Astrocyte (in vitro differentiated cells and primary cell): Measurements from ENCODE around the gene ZNF214. TPM values are rescaled to one million over a fixed set of nuclear protein-coding genes. Genes with fewer than 3 reads are reported as not detected.
A peak's percentile ranks its signal among the peaks of the same experiment; 100 is the strongest.

Source experiments
- DNase-seq: peaks from one replicate; pipeline ENCODE4 v3.0.0-alpha.2; 2010; ENCODE audit warnings: low read depth
- FAIRE-seq: peaks from 2 replicates; lab custom pipeline; 2011; peaks lifted over from hg19 to GRCh38; lab: Jason Lieb, UNC
- H2AFZ ChIP-seq: 2 replicates; pipeline ENCODE4 v1.6.0; 2012; ENCODE audit warnings: low read depth, low read length, inconsistent platforms
- H3K27ac ChIP-seq: 2 replicates; pipeline ENCODE4 v1.5.1; 2011; ENCODE audit warnings: low read depth, low read length, inconsistent platforms
- H3K27me3 ChIP-seq: 2 replicates; pipeline ENCODE4 v1.6.0; 2011; ENCODE audit warnings: low read length, inconsistent platforms; ENCODE audit not compliant: insufficient read depth
- H3K36me3 ChIP-seq: 2 replicates; pipeline ENCODE4 v1.5.1; 2011; ENCODE audit warnings: low read length, inconsistent platforms; ENCODE audit not compliant: insufficient read depth
- H3K4me1 ChIP-seq: 2 replicates; pipeline ENCODE4 v1.5.1; 2011; ENCODE audit warnings: low read length, inconsistent platforms; ENCODE audit not compliant: insufficient read depth
- H3K4me2 ChIP-seq: 2 replicates; pipeline ENCODE4 v1.6.0; 2012; ENCODE audit warnings: low read length, inconsistent platforms
- H3K4me3 ChIP-seq: 2 replicates; pipeline ENCODE4 v1.5.1; 2011; ENCODE audit warnings: low read depth, mild to moderate bottlenecking, low read length, inconsistent platforms; ENCODE audit not compliant: insufficient read depth
- H3K79me2 ChIP-seq: 2 replicates; pipeline ENCODE4 v1.6.0; 2012; ENCODE audit warnings: mild to moderate bottlenecking, low read length, inconsistent platforms; ENCODE audit not compliant: insufficient read depth
- H3K9ac ChIP-seq: 2 replicates; pipeline ENCODE4 v1.6.0; 2012; ENCODE audit warnings: mild to moderate bottlenecking, low read length, inconsistent platforms
- H3K9me3 ChIP-seq: 2 replicates; pipeline ENCODE4 v1.5.1; 2012; ENCODE audit warnings: low read depth, mild to moderate bottlenecking, low read length, inconsistent platforms; ENCODE audit not compliant: insufficient read depth
- H4K20me1 ChIP-seq: 2 replicates; pipeline ENCODE4 v1.6.0; 2012; ENCODE audit warnings: low read length, inconsistent platforms; ENCODE audit not compliant: insufficient read depth
- H3K27ac Mint-ChIP-seq: one replicate; pipeline ENCODE4 v1.8.0; 2021; ENCODE audit warnings: mild to moderate bottlenecking, mixed read lengths; ENCODE audit not compliant: unreplicated experiment
- H3K27me3 Mint-ChIP-seq: one replicate; pipeline ENCODE4 v1.8.0; 2021; ENCODE audit warnings: low read depth, mixed read lengths; ENCODE audit not compliant: unreplicated experiment
- H3K36me3 Mint-ChIP-seq: one replicate; pipeline ENCODE4 v1.8.0; 2021; ENCODE audit warnings: low read depth, mixed read lengths; ENCODE audit not compliant: unreplicated experiment
- H3K4me1 Mint-ChIP-seq: one replicate; pipeline ENCODE4 v1.8.0; 2021; ENCODE audit warnings: low read depth, mixed read lengths; ENCODE audit not compliant: unreplicated experiment
- H3K4me3 Mint-ChIP-seq: one replicate; pipeline ENCODE4 v1.8.0; 2021; ENCODE audit warnings: mild to moderate bottlenecking, moderate library complexity, mixed read lengths; ENCODE audit not compliant: unreplicated experiment
- H3K9me3 Mint-ChIP-seq: one replicate; pipeline ENCODE4 v1.8.0; 2021; ENCODE audit warnings: mild to moderate bottlenecking, mixed read lengths; ENCODE audit not compliant: unreplicated experiment
- EZH2 ChIP-seq: IDR thresholded peaks from 2 replicates; pipeline ENCODE4 v1.6.1; 2012; ENCODE audit warnings: mild to moderate bottlenecking, low read length, inconsistent platforms; ENCODE audit not compliant: insufficient read depth
- total RNA-seq: library from RNA; stranded (reverse); gene quantifications from 2 replicates; pipeline ENCODE4 v1.2.1, GENCODE V29; 2021
- TF ChIP-seq, protein P1 (sequence below): IDR thresholded peaks from 2 replicates; pipeline ENCODE4 v1.5.1; 2011; ENCODE audit warnings: low read depth, mild to moderate bottlenecking, inconsistent platforms, low read length, moderate library complexity; ENCODE audit not compliant: insufficient read depth

Gene ZNF214
- total RNA-seq, 1 donor from 2014 or later, result 0.93 TPM

DNA sequence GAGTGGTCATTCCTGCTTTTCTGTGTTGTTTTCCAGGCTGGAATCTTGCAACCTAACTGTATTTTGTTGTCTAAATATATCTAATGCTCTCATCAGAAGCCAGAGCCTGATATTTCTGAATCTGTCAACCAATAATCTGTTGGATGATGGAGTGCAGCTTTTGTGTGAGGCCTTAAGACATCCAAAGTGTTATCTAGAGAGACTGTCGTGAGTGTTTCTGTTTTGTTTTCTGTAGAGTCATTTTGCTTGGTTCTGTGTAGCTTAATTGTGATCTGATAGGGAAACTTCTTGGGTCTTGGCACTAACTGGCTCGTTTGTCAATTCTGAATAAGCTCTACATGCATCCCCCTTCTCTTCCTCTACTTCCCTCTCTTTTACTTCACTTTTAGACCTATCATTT lies 37.5 kb upstream of the ZNF214 start:
- DNase-seq, result no peak
- no peaks in the 10 kb centered on the region for H3K36me3 Mint-ChIP-seq
- no peak overlapping the region for H3K4me2 ChIP-seq
- TF ChIP-seq, protein P1, sequence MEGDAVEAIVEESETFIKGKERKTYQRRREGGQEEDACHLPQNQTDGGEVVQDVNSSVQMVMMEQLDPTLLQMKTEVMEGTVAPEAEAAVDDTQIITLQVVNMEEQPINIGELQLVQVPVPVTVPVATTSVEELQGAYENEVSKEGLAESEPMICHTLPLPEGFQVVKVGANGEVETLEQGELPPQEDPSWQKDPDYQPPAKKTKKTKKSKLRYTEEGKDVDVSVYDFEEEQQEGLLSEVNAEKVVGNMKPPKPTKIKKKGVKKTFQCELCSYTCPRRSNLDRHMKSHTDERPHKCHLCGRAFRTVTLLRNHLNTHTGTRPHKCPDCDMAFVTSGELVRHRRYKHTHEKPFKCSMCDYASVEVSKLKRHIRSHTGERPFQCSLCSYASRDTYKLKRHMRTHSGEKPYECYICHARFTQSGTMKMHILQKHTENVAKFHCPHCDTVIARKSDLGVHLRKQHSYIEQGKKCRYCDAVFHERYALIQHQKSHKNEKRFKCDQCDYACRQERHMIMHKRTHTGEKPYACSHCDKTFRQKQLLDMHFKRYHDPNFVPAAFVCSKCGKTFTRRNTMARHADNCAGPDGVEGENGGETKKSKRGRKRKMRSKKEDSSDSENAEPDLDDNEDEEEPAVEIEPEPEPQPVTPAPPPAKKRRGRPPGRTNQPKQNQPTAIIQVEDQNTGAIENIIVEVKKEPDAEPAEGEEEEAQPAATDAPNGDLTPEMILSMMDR, result no peak
- TF ChIP-seq EZH2, result no peak
- H3K4me3 Mint-ChIP-seq, result no peak overlapping the region
- no peaks in the 10 kb centered on the region for H3K27me3 ChIP-seq
- no peaks in the 10 kb centered on the region for H3K79me2 ChIP-seq
- H3K27me3 Mint-ChIP-seq, result no peaks in the 10 kb centered on the region
- FAIRE-seq, result no peak
- H3K9me3 Mint-ChIP-seq, result no peaks in the 10 kb centered on the region
- no peak overlapping the region for H3K27ac Mint-ChIP-seq
- no peaks in the 10 kb centered on the region for H3K36me3 ChIP-seq
- no peak overlapping the region for H3K4me3 ChIP-seq
- H3K27ac ChIP-seq, result no peak overlapping the region
- H3K9ac ChIP-seq, result no peak overlapping the region
- peaks cover 8% of the 10 kb centered on the region for H3K4me1 Mint-ChIP-seq
- H4K20me1 ChIP-seq, result no peaks in the 10 kb centered on the region
- H2AFZ ChIP-seq, result no peak overlapping the region
- H3K4me1 ChIP-seq, result no peaks in the 10 kb centered on the region
- H3K9me3 ChIP-seq, result no peaks in the 10 kb centered on the region

DNA sequence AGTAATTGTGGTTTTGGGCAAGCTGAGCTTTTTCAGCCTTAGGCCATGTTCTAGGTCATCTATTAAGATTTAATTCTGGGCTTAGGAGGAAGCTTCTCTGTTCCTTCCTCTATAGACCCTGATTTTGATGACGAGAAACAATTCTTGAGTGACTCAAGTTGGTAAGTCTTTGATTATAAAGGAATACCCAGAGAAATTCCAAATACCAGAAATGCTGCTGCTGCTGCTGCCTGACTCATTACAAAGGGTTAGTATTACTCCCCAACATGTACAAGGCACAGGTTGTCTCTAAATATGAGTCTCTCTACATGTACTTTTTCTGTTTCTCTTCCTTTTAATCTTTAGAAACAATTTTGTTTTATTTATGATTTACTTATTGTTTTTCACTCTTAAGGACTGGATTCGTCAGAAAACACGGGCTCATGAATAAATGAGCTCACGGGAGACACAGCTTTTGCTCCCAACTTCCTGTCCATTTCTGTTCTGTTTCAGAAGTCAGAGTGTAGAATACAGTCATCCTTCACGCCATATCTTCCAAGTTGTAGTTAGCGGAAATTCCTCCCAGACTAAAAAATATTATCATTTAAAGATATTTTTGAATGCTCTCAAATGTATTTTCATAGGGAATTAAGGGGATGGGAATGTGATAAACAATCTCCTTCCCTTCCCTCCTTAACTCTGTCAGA lies 36.8 kb upstream of the ZNF214 start:
- no peak for TF ChIP-seq EZH2
- TF ChIP-seq, protein P1, result no peak
- H3K4me3 Mint-ChIP-seq, result no peak overlapping the region

DNA sequence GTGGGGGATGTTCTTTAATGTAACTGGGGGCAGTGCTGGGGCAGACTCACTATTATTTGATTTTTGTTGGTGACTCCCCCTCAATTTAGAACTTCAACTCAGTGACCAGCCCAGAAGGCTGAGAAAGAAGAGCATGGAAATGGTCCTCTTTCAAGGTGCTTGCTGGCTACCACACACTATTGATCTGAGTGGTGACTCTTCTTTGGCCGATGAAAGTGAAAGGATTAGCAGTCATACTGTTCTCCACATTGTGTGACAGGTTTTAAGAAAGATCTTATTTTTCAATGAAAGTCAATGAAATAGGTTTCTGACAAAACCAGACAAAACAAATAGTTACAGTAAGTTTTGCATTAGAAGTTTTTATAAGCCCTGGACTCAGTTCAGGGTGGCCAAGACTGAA lies 30.0 kb upstream of the ZNF214 start:
- Mint-ChIP-seq H3K27ac (no peak overlapping the region), H3K4me1 (no peaks in the 10 kb centered on the region), H3K4me3 (no peak overlapping the region), H3K36me3 (no peaks in the 10 kb centered on the region), H3K9me3 (no peaks in the 10 kb centered on the region), H3K27me3 (no peaks in the 10 kb centered on the region)
- H3K4me1 ChIP-seq, result no peaks in the 10 kb centered on the region
- no peak overlapping the region for H3K27ac ChIP-seq
- no peaks in the 10 kb centered on the region for H3K36me3 ChIP-seq
- H4K20me1 ChIP-seq, result no peaks in the 10 kb centered on the region
- no peaks in the 10 kb centered on the region for H3K79me2 ChIP-seq
- no peak overlapping the region for H2AFZ ChIP-seq
- H3K4me2 ChIP-seq, result no peak overlapping the region
- no peak overlapping the region for H3K9ac ChIP-seq
- FAIRE-seq (no peak), DNase-seq (no peak)
- no peak for TF ChIP-seq EZH2
- TF ChIP-seq, protein P1, result no peak
- H3K9me3 ChIP-seq, result no peaks in the 10 kb centered on the region
- H3K4me3 ChIP-seq, result no peak overlapping the region
- no peaks in the 10 kb centered on the region for H3K27me3 ChIP-seq

More for the DNA sequence above, 36.8 kb upstream of the ZNF214 start:
- Histone ChIP-seq H2AFZ (no peak overlapping the region), H3K79me2 (no peaks in the 10 kb centered on the region), H3K36me3 (no peaks in the 10 kb centered on the region), H3K9me3 (no peaks in the 10 kb centered on the region), H3K27ac (no peak overlapping the region), H3K4me1 (no peaks in the 10 kb centered on the region), H3K4me2 (no peak overlapping the region), H3K4me3 (no peak overlapping the region), H3K9ac (no peak overlapping the region), H4K20me1 (no peaks in the 10 kb centered on the region), H3K27me3 (no peaks in the 10 kb centered on the region)
- Mint-ChIP-seq H3K27me3 (no peaks in the 10 kb centered on the region), H3K36me3 (no peaks in the 10 kb centered on the region), H3K4me1 (peaks cover 8% of the 10 kb centered on the region), H3K27ac (peak overlapping the region; percentile 77), H3K9me3 (no peaks in the 10 kb centered on the region)
- FAIRE-seq (no peak), DNase-seq (no peak)
